Liver (tissue), 9 donors: Measurements from ENCODE around the gene IL1A. TPM values are rescaled to one million over a fixed set of nuclear protein-coding genes. Genes with fewer than 3 reads are reported as not detected.

Experiments used
- DNase-seq: peaks from one replicate; pipeline ENCODE4 v3.0.0-alpha.2; 2017; ENCODE audit warnings: low spot score
- H3K27ac ChIP-seq, 2 donors: one replicate each; pipeline ENCODE4 v1.7.0; 2013; ENCODE audit warnings: inconsistent platforms in 2 of 2, low read length in 2 of 2, control low read depth in 1 of 2, low read depth in 1 of 2, mild to moderate bottlenecking in 1 of 2
- H3K27me3 ChIP-seq, 4 donors: one replicate each; pipeline versions ENCODE4 v1.6.1 to v1.7.0; 2013; ENCODE audit warnings: low read length in 3 of 4, inconsistent platforms in 1 of 4, mild to moderate bottlenecking in 1 of 4, moderate library complexity in 1 of 4; ENCODE audit not compliant: control insufficient read depth in 4 of 4, insufficient read depth in 4 of 4
- H3K36me3 ChIP-seq, 4 donors: one replicate each; pipeline versions ENCODE4 v1.6.1 to v1.7.0; 2013; ENCODE audit warnings: low read length in 3 of 4, mild to moderate bottlenecking in 3 of 4, low read depth in 1 of 4, moderate library complexity in 1 of 4; ENCODE audit not compliant: control insufficient read depth in 4 of 4, insufficient read depth in 3 of 4
- H3K4me1 ChIP-seq, 4 donors: one replicate each; pipeline versions ENCODE4 v1.6.1 to v1.7.0; 2013; ENCODE audit warnings: low read length in 3 of 4, mild to moderate bottlenecking in 3 of 4, moderate library complexity in 1 of 4; ENCODE audit not compliant: control insufficient read depth in 4 of 4, insufficient read depth in 4 of 4
- H3K4me3 ChIP-seq, 3 donors: one replicate each; pipeline versions ENCODE4 v1.6.1 to v1.7.0; 2013; ENCODE audit warnings: low read length in 3 of 3, control low read depth in 1 of 3, low read depth in 1 of 3, mild to moderate bottlenecking in 1 of 3
- H3K9ac ChIP-seq, 2 donors: one replicate each; pipeline ENCODE4 v1.7.0; 2013; ENCODE audit warnings: low read length in 2 of 2, mild to moderate bottlenecking in 2 of 2, moderate library complexity in 2 of 2, control low read depth in 1 of 2, low read depth in 1 of 2
- H3K9me3 ChIP-seq, 4 donors: one replicate each; pipeline versions ENCODE4 v1.6.1 to v1.7.0; 2013; ENCODE audit warnings: low read length in 3 of 4; ENCODE audit not compliant: control insufficient read depth in 4 of 4
- EGR1 ChIP-seq, 2 donors: IDR thresholded peaks; 2 replicates each; pipeline ENCODE4 v1.6.1; 2016 to 2018; ENCODE audit warnings: antibody characterized with exemption in 2 of 2, low read depth in 2 of 2
- FOXA1 ChIP-seq: IDR thresholded peaks from 2 replicates; pipeline ENCODE4 v1.6.1; 2016; ENCODE audit warnings: antibody characterized with exemption
- FOXA2 ChIP-seq: IDR thresholded peaks from 2 replicates; pipeline ENCODE4 v1.6.1; 2016; ENCODE audit warnings: antibody characterized with exemption
- GABPA ChIP-seq, 2 donors: IDR thresholded peaks in 1 of 2; conservative IDR thresholded peaks in 1 of 2; 2 replicates each; pipeline ENCODE4 v1.6.1; 2016; ENCODE audit warnings: antibody characterized with exemption in 2 of 2, mild to moderate bottlenecking in 1 of 2, moderate library complexity in 1 of 2
- HNF4A ChIP-seq, 2 donors: conservative IDR thresholded peaks; 2 replicates each; pipeline ENCODE4 v1.6.1; 2016; ENCODE audit warnings: antibody characterized with exemption in 2 of 2, mild to moderate bottlenecking in 2 of 2
- HNF4G ChIP-seq: IDR thresholded peaks from 2 replicates; pipeline ENCODE4 v1.6.1; 2016; ENCODE audit warnings: antibody characterized with exemption
- JUND ChIP-seq, 2 donors: IDR thresholded peaks; 2 replicates each; pipeline ENCODE4 v1.6.1; 2016; ENCODE audit warnings: antibody characterized with exemption in 2 of 2
- NR2F2 ChIP-seq: IDR thresholded peaks from 2 replicates; pipeline ENCODE4 v1.6.1; 2016; ENCODE audit warnings: antibody characterized with exemption
- RAD21 ChIP-seq, 2 donors: IDR thresholded peaks; 2 replicates each; pipeline ENCODE4 v1.6.1; 2016; ENCODE audit warnings: antibody characterized with exemption in 2 of 2, mild to moderate bottlenecking in 2 of 2
- RXRA ChIP-seq, 2 donors: IDR thresholded peaks; 2 replicates each; pipeline ENCODE4 v1.6.1; 2017 to 2018; ENCODE audit warnings: antibody characterized with exemption in 2 of 2, mild to moderate bottlenecking in 1 of 2
- SP1 ChIP-seq: IDR thresholded peaks from 2 replicates; pipeline ENCODE4 v1.6.1; 2018; ENCODE audit warnings: antibody characterized with exemption, mild to moderate bottlenecking
- TAF1 ChIP-seq: conservative IDR thresholded peaks from 2 replicates; pipeline ENCODE4 v1.6.1; 2016; ENCODE audit warnings: antibody characterized with exemption, mild to moderate bottlenecking
- YY1 ChIP-seq: IDR thresholded peaks from 2 replicates; pipeline ENCODE4 v1.6.1; 2016; ENCODE audit warnings: antibody characterized with exemption, mild to moderate bottlenecking
- WGBS: extraction: QIAGEN DNeasy Blood & Tissue Kit; methylation state at CpG from one replicate; pipeline ENCODE4 v1.1.7; 2013; 5-methylcytosine and 5-hydroxymethylcytosine counted together
- polyA plus RNA-seq, 2 donors: library from polyadenylated mRNA; stranded (reverse) in 1 of 2; unstranded in 1 of 2; fragments of 200-250 nt in 1 of 2; fragments of >200 nt in 1 of 2; fragmentation: Nextera tagmentation in 1 of 2; extraction: Ambion mirVana in 1 of 2; gene quantifications; one replicate each; pipeline versions ENCODE4 v1.2.1 to v1.2.3, GENCODE V29; 2013 to 2015
- total RNA-seq, 2 donors: library from RNA; depleted of rRNA; stranded (reverse); fragments of >200 nt; gene quantifications; one replicate each; pipeline ENCODE4 v1.2.3, GENCODE V29; 2014
- TF ChIP-seq, protein P1 (sequence below): IDR thresholded peaks from 2 replicates; pipeline ENCODE4 v1.6.1; 2016; ENCODE audit warnings: antibody characterized with exemption
- TF ChIP-seq, protein P2 (sequence below): IDR thresholded peaks from 2 replicates; pipeline ENCODE4 v1.6.1; 2016; ENCODE audit warnings: antibody characterized with exemption
- TF ChIP-seq, protein P3 (sequence below): IDR thresholded peaks from 2 replicates; pipeline ENCODE4 v1.6.1; 2016; ENCODE audit warnings: antibody characterized with exemption
- TF ChIP-seq, protein P4 (sequence below): fragments of 150-350 bp; IDR thresholded peaks from 2 replicates; pipeline ENCODE4 v1.5.1; 2017; ENCODE audit warnings: improper control_type of control experiment, low read depth, low read length; ENCODE audit not compliant: missing input control
- TF ChIP-seq, protein P5 (sequence below): IDR thresholded peaks from 2 replicates; pipeline ENCODE4 v1.6.1; 2016; ENCODE audit warnings: antibody characterized with exemption, mild to moderate bottlenecking
- donor health status: healthy.
- donor health status: healthy.
- donor health status: healthy.
- donor health status: healthy.
- donor health status: healthy.

Gene IL1A
- total and polyA plus RNA-seq, 4 donors: 0.05 TPM; not detected in 3

DNA sequence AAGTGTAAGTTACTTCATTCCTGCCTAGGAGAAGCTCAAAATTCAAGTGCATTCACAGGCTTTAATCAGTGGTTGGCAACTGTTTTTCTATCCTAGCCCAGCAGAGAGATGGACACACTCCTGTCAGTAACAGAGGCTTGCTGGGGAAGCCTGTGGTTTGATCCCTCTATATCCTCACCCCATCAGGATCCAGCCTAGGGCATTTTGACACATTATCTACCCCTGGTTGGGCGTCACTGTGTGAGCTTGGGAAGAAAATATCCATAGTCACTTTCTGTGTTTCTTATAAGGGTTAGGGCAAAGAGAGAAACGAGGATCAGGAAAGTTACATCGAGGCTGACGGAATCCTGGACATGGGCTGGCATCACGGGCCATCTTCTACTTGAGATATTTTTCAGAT, 53.5 kb downstream of the IL1A start:
- Histone ChIP-seq H3K27ac (no peak overlapping the region), H3K27me3 (no peaks in the 10 kb centered on the region), H3K4me3 (no peak overlapping the region), H3K9me3 (no peaks in the 10 kb centered on the region), H3K9ac (no peak overlapping the region), H3K4me1 (peaks cover 0 to 2% (median 0%) of the 10 kb centered on the region in 4 donors), H3K36me3 (no peaks in the 10 kb centered on the region)
- DNase-seq: no peak
- TF ChIP-seq NR2F2 (no peak), HNF4A (conservative IDR thresholded peaks at IDR 0.05) (no peak), SP1 (no peak), EGR1 (IDR thresholded peaks at IDR 0.05; ENCODE audit: low read depth in 2 of 2) (no peak), FOXA2 (no peak), GABPA (IDR thresholded peaks at IDR 0.05 in 1 of 2, conservative IDR thresholded peaks at IDR 0.05 in 1 of 2) (no peak), JUND (IDR thresholded peaks at IDR 0.05) (no peak), HNF4G (no peak), YY1 (no peak), RAD21 (IDR thresholded peaks at IDR 0.05) (no peak), RXRA (IDR thresholded peaks at IDR 0.05) (no peak), TAF1 (no peak), FOXA1 (no peak)
- TF ChIP-seq, protein P1, sequence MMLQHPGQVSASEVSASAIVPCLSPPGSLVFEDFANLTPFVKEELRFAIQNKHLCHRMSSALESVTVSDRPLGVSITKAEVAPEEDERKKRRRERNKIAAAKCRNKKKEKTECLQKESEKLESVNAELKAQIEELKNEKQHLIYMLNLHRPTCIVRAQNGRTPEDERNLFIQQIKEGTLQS: no peak
- TF ChIP-seq, protein P2, sequence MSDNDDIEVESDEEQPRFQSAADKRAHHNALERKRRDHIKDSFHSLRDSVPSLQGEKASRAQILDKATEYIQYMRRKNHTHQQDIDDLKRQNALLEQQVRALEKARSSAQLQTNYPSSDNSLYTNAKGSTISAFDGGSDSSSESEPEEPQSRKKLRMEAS: no peak
- TF ChIP-seq, protein P3, sequence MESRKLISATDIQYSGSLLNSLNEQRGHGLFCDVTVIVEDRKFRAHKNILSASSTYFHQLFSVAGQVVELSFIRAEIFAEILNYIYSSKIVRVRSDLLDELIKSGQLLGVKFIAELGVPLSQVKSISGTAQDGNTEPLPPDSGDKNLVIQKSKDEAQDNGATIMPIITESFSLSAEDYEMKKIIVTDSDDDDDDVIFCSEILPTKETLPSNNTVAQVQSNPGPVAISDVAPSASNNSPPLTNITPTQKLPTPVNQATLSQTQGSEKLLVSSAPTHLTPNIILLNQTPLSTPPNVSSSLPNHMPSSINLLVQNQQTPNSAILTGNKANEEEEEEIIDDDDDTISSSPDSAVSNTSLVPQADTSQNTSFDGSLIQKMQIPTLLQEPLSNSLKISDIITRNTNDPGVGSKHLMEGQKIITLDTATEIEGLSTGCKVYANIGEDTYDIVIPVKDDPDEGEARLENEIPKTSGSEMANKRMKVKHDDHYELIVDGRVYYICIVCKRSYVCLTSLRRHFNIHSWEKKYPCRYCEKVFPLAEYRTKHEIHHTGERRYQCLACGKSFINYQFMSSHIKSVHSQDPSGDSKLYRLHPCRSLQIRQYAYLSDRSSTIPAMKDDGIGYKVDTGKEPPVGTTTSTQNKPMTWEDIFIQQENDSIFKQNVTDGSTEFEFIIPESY: no peak
- TF ChIP-seq, protein P4, sequence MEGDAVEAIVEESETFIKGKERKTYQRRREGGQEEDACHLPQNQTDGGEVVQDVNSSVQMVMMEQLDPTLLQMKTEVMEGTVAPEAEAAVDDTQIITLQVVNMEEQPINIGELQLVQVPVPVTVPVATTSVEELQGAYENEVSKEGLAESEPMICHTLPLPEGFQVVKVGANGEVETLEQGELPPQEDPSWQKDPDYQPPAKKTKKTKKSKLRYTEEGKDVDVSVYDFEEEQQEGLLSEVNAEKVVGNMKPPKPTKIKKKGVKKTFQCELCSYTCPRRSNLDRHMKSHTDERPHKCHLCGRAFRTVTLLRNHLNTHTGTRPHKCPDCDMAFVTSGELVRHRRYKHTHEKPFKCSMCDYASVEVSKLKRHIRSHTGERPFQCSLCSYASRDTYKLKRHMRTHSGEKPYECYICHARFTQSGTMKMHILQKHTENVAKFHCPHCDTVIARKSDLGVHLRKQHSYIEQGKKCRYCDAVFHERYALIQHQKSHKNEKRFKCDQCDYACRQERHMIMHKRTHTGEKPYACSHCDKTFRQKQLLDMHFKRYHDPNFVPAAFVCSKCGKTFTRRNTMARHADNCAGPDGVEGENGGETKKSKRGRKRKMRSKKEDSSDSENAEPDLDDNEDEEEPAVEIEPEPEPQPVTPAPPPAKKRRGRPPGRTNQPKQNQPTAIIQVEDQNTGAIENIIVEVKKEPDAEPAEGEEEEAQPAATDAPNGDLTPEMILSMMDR: no peak
- TF ChIP-seq, protein P5, sequence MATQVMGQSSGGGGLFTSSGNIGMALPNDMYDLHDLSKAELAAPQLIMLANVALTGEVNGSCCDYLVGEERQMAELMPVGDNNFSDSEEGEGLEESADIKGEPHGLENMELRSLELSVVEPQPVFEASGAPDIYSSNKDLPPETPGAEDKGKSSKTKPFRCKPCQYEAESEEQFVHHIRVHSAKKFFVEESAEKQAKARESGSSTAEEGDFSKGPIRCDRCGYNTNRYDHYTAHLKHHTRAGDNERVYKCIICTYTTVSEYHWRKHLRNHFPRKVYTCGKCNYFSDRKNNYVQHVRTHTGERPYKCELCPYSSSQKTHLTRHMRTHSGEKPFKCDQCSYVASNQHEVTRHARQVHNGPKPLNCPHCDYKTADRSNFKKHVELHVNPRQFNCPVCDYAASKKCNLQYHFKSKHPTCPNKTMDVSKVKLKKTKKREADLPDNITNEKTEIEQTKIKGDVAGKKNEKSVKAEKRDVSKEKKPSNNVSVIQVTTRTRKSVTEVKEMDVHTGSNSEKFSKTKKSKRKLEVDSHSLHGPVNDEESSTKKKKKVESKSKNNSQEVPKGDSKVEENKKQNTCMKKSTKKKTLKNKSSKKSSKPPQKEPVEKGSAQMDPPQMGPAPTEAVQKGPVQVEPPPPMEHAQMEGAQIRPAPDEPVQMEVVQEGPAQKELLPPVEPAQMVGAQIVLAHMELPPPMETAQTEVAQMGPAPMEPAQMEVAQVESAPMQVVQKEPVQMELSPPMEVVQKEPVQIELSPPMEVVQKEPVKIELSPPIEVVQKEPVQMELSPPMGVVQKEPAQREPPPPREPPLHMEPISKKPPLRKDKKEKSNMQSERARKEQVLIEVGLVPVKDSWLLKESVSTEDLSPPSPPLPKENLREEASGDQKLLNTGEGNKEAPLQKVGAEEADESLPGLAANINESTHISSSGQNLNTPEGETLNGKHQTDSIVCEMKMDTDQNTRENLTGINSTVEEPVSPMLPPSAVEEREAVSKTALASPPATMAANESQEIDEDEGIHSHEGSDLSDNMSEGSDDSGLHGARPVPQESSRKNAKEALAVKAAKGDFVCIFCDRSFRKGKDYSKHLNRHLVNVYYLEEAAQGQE: no peak
- WGBS: 91% methylated on average over 5 of the region's 5 CpGs
